Stimulated activated CD4-positive, alpha-beta T cell treated with anti-CD3 and anti-CD28 coated beads, Interleukin-12 subunit alpha, Interleukin-12 subunit beta, amount 100 ng/mL, for 4 hours (primary cell): ENCODE measurements around the gene FAM162A.
"Not testable (repeated sequence)": the region's sequence is repeated elsewhere in the genome, so short reads cannot be mapped to it uniquely, and the experiment has no call there.

ENCODE experiments used
- DNase-seq: peaks from one replicate; pipeline ENCODE4 v3.0.0-alpha.2; 2020

Gene FAM162A, protein sequence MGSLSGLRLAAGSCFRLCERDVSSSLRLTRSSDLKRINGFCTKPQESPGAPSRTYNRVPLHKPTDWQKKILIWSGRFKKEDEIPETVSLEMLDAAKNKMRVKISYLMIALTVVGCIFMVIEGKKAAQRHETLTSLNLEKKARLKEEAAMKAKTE

DNA sequence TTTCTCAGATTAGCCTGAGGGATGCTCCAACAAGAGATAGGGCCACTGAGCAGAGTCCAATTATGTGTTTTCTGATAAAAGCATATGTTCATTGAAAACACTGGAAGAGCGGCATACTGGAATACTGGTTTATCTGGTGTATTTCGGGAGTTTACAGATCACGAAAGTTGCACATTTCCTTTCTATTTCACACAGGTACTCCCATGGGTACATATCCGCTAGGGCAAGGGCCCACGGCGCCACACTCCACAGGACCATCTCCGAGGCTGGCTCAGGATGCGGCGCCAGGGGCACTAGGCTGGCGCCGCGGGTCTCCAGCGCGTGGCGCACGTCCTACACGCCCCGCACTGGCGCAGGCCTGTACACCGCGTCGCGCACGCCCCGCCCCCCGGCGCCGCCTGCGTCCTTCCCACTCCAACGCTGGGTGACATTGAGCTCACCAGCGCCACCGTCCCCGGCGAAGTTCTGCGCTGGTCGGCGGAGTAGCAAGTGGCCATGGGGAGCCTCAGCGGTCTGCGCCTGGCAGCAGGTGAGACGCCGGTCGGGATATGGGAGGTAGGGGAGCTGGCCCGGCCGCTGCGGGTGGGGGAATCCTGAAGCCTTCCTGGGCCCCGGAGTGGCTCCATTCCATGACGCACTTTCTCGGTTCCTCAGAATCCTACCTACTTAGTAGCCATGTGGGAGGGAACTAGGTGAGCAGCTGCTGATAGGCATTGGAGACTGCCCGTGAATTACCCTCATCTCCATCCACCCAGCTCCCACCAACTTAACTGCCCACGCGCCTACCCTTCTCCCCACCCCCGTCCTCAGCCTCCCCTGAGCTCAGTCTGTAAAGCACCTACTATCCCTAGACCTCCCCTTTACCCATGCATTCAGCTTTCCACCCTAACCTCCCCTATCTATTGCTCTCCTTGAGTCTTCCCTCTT lies at the start of gene FAM162A:
Gene FAM162A, plus strand, starts transcription at position 412 of the 927 bp plus-strand sequence. Its CDS starts 84 bp downstream, at position 496.
- DNase-seq: peak; percentile 92

DNA sequence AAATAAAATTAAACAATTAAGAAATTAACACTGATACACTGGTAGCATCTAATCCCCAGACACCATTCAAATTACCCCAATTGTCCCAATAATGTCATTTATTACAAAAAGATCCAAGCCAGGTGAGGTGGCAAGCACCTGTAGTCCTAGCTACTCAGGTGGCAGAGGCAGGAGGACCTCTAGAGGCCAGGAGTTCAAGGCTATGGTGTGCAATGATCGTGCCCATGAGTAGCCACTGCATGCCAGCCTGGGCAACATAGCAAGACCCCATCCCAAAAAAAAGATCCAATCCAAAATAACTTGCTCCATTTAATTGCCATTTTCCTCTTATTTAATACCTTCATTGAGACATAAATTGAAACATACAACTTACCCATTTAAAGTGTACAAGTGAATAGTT lies 41.2 kb upstream of the FAM162A start:
- DNase-seq: no peak

DNA sequence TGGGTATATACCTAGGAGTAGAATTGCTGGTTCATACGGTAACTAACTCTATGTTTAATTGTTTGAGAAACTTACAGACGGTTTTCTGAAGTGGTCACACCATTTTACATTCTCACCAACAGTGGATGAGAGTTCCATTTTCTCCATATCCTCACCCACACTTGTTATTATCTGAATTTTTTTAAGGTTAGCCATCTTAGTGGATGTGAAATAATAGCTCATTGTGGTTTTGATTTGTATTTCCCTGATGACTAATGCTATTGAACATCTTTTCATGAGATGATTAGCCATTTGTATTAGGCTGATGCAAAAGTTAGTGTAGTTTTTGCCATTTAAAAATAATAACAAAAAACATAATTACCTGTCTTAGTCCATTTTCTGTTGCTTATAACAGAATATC lies 40.3 kb upstream of the FAM162A start:
- DNase-seq: no peak

DNA sequence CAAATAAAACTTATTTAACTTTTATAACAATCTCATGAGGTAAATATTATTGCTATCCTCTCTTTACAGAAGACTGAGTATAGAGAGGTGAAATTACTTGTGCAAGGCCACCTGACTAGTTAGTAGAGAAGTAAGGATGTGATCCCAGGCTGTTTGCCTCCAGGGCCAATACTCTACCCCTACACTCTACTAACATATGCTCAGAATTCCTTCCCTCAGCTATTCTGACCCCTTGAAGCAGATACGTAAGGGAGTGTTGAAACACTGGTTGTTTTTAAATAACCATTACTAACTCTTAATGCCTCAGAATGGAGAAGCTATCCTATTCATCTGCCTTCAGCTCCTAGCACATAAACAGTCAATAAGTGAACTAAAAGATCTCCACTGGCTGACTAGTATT lies 34.8 kb upstream of the FAM162A start:
- no peak for DNase-seq

DNA sequence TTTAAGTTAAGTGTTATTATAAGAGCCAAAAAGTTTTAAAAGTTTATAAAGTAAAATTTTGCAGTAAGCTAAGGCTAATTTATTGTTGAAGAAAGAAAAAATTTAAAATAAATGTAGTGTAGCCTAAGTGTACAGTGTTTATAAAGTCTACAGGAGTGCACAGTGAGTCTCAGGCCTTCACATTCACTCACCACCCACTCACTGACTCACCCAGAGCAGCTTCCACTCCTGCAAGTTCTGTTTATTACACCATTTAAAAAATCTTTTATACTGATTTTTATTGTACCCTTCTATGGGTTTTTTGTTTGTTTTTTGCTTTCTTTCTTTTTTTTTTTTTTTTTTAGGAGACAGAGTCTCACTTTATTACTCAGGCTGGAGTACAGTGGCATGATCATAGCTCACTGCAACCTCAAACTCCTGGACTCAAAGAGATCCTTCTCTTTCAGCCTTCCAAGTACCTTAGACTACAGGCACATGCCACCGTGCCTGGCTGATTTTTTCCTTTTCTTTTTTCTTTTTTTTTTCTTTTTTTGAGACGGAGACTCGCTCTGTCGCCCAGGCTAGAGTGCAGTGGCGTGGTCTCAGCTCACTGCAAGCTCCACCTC lies 33.1 kb upstream of the FAM162A start:
- no peak for DNase-seq

DNA sequence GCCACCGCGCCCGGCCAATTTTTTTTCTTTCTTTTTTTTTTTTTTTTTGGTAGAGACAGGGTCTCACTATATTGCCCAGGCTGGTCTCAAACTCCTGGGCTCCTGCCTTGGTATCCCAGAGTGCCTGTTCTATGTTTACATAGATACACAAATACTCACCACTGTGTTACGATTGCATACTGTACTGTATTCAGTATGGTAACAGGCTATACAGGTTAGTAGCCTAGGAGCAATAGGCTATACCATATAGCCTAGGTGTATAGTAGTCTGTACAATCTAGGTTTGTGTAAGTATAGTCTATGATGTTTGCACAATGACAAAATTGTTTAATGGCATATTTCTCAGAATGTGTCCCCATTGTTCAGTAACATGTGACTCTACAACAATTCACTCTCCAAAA lies 32.4 kb upstream of the FAM162A start:
- no peak for DNase-seq

DNA sequence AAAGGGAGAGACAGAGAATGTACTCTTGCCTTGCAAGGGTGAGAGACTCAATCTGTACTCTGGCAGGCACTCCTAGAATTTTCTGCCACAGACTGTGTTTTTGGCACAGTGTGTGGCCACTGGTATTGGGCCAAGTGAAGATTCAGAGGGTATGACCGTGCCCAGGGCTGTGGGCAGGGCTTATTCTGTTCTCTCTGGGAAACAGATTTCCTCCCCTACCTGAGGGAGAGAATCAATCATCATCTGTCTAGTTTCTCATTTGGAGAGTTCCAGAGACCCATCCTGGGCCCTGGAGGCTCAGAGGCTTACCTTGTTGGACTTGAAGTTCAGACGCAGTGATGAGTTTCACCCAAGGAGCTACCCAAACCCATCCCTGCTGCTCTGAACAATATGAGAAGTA lies 30.8 kb upstream of the FAM162A start:
- no peak for DNase-seq

DNA sequence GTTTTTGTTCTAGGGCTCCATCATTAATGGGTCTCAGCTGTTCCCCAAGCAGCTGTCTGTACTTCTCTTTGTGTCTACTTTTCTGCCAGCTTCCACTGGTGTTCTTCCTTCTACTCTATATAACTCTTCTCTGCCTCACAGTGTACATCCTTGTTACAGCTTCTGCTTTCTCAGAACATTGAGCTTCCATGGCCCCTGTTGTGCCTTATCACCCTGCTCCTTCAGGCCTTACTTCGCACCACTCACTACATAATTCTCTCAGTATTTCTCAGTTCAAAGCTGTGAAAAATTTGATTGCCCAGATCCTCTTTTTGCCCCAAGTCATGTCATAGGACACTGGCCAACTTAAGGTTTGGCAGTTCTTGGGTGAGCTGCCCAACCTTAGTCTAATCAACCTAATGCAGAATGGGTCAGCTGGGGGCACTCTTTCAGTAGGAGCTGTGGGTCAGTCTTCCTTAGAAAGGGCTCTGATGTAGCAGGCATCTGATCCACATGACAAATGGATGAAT lies 30.0 kb upstream of the FAM162A start:
- DNase-seq: no peak

DNA sequence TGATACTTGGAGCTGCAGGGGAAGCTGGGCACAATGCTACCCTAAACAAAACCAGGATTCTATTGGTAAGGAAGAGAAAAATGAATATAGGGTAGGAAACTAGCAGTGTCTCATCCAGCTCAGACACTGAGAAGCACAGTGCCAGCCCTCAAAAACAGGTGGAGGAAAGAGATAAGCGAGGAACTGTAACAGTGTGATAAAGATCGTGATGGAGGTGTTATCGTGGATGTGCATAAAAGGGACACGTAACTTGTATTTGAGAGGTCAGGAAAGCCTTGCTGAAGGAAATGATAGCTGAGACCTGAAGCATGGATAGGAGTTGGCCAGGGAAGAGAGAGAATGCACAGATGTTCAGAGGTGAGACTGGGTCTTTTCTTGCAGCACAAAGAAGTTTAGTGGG lies 28.4 kb upstream of the FAM162A start:
- DNase-seq: no peak

DNA sequence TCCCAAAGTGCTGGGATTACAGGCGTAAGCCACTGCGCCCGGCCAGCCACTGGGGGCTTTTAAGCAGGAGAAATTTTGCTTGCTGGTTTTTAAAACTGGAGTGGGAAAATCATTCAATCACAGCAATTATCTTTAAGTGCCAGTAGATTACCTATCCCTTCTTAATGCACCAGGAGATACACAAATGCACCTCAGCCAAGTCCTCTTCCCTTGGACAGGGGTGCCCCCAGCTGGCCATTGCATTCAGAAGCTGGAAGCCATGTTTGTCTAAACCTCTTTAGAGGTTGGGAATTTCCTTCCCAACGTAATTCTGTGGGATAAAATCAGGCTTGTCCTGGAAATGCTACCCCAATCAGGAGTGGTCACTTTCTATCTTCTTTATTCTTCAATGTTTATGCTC lies 27.6 kb upstream of the FAM162A start:
- DNase-seq: no peak

DNA sequence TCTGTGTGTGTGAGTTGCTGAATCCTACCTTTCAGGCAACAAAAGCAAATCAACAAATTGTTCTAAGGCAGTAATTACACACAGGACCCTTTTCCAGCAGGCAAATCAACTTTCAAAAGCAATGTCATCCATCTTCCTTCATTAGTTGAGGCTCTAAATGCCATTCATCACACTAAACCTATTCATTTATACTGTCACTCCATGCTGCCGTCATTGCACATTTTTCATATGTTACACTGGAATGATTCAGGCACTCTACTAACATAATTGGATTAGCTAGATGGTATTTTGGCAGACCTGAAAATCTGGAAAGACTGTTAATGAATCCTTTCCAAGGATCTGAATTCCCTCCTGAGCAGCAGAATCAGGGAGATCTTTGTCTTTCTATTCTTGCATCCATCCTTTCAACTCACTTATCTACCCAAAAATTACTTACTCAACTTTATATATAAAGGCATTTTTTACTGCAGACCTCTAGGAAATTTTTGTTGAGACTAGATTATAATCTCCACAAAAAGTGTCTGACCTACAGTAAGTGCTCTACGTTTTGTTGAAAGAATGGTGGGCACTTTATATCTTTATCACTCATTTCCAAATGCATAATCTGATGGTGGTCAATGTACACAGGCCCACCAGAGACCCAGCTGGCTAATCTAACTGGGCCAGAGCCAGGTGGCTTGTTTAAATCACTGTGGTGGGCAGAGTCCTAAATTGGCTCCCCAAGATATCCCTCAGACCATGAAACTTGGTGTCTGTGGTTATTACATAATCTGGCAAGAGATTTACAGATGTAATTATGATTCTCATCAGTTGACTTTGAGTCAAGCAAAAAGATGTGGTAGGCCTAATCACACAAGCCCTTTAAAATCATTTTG lies 25.9 kb upstream of the FAM162A start:
- no peak for DNase-seq

DNA sequence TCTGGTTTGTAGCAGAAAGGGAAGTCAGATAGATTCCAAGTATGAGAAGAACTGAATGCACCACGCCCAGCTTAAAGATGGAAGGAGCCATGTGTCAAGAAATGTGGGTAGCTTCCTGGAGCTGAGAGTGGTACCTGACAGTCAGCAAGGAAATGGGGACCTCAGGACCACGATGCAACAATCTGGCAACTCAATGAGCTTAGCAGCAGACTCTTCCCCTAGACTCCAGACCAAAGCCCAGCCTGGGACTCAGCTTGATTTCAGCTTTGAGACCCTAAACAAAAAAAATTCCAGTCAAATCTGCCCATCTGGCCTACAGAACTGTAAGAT lies 25.3 kb upstream of the FAM162A start:
- DNase-seq: no peak

DNA sequence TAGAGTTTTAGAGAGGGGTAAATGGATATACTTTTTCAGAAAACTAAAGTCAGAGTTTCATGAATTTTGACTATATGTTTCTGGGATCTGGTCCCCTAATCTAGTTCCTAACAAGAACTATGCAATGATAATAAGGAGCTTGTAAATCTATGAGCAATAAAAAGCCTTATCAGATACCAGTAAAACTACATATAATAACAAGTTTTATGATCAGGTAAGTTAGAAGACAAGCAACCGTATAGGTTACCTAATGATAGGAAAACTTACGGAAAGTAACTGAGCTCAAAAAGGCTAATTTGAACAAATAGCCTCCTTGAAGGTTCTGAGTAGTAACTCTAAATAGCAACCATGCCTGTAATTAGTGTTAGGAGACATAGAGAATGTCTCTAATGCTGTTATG lies 22.0 kb upstream of the FAM162A start:
- no peak for DNase-seq

DNA sequence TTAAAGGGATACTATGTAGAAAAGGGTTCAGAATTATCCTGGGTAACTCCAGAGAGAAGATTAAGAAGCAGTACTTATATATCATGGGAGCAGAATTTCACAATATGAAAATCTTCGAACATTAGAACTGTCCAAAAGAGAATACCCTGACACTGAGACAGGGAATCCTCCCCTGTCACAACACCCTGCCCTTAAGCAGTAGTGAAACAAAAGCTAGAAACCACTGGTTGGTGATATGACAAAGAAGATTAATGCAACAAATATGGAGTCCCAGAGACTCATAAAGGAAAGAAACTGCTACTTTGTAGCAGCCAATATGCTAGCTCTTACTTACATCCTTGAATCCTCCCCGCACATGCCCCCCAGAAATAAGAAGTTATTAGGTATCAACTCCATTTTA lies 19.5 kb upstream of the FAM162A start:
- DNase-seq: no peak

DNA sequence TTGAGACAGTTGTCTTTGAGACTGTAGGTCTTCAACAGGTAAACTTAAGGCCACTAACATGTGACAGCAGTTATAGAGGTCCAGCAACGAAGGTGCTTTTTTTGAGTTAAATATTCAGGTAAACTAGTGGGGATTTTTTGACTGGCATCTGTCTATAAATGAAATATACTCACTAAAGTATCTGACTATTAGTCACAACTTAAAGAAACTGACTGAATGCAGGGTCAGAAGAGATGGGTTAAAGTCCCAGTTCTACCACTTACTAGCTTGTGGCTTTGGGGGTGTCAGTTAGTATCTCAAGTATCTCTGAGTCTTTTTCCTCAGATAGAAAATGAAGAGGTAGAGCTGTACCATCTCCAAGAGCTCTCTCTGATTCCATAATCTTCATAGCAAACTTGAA lies 18.9 kb upstream of the FAM162A start:
- DNase-seq: no peak

DNA sequence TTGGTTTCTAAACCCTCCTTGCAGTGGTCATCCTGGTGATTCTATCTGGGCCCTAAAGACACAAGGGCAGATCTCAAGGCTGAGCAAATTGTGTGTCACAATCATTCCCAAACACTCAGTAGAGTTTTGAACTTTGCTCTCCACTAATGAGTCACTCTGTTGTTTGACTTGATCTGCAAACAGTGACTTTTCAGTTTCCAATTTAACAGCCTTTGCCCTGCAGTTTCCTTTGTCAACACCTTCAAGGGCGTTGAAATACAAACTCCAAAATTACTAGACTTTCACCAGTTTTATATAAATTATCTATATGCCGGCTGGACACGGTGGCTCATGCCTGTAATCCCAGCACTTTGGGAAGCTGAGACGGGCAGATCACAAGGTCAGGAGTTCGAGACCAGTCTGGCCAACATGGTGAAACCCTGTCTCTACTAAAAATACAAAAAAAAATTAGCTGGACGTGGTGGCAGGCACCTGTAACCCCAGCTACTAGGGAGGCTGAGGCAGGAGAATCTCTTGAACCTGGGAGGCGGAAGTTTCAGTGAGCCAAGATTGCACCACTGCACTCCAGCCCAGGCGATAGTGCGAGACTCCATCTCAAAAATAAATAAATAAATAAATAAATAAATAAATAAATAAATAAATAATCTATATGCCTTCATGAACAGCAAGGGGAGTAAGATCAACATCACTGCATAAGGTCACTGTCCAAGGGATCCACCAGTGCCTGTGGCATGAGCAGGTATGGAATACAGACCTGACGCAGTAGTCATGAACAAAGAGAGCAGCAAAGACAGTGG lies 18.2 kb upstream of the FAM162A start:
- DNase-seq: not testable (repeated sequence)

DNA sequence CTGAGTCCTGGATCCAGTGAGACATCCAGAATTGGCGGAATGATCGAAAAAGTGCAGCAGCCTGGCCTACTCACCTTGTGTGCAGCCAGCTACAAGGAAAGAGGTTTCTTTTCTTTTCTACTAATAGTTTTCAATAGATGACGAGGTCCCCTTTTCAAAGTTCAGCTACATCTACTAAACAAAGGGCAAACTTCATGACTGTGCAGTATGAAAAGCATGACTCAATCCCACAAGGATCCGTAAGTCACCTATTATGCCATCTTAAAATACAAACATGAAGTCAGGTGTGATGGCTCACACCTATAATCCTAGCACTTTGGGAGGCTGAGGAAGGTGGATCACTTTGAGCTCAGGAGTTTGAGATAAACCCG lies 17.6 kb upstream of the FAM162A start:
- DNase-seq: no peak

DNA sequence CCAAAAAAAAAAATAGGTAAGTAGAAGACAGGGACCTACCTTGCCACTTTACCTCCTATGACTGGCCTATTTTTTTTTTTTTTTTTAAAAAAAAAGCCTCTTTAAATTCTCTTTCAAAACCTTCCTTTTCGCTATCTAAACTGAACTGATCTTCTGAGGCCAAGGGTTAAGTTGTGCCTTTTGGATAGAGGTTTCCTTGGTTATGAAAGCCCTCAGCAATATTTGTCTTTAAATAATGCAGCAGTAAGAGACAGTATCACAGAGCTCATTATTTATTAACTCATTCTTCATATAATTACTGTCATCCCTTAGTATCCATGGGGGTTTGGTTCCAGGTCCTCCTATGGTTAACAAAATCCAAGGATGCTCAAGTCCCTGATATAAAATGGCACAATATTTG lies 9.9 kb upstream of the FAM162A start:
- DNase-seq: no peak

DNA sequence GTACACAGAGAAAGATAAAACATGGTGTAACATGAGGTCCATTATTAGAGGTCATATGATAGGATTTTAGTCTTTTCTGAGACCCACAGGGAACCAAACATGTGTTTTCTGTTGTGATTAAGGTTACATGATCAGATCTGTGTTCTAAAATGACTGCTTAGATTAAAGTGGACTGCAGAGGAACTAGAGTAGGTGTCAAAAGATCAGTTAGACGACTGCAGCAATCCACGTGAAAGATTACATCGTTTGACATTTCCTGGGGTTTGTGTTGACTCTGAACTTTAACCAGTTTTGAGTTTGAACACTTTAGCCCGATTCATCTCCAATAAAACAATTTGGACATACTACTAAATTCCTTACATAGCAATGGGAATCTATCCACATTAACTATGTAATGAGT lies 6.0 kb upstream of the FAM162A start:
- DNase-seq: no peak

DNA sequence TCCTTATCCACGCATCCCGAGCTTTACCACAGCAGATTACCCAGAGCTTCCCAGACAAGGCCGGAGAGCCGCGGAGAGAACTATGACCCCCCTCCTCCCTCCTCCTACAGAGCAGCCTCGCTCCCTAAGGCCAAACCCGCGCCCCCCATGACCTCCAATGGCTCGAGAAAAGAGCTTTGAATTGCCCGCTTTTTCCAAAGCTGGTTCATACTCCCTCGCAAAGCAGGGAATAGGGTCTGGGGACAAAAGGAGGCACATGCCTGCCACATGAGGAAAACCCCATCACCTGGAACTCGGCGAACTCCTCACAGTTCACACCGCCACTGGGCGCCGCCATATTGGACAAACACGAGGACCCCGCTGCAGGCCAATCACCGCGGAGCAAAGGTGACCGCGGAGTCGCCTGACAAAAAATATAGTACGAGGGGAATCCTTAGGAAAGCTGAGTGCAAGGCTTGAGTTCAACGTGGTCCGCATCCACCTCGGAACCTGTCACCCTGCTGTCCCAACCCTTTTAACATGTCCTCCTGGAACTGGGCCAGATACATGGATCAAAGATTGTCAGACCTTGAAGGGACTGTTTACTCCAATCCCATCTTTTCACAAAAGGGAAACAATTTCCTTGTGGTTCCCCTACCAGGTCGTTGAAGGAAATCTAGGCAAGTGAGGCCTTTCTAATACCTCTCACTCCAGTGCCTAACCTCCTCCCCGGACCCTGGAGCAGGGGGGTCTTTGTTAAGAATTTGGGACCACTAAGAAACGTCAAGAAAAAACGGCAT lies 905 bp upstream of the FAM162A start, which contains the start of gene MIX23:
Gene MIX23, minus strand, starts transcription at position 344 of the 779 bp plus-strand sequence. Its CDS starts 7 bp downstream, at position 337.
- peak; percentile 83 for DNase-seq

DNA sequence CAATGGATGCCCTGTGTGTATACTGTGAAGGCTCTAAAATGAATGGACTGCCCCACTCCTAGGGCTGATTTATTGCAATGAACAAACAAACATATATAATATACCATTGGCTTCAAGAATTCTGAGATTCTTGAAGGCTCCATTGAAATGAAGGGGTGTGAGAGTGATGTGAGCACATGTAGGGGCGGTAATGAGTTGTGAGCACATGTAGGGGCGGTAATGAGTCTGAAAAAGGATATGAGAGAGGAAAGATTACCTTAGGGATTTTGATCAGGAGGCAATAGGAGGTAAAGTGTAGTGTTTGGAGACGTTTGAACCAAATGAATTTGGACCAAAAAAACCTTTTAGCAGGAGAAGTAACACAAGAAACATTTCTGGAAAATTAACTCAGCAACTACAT lies 3.7 kb downstream of the FAM162A start:
- no peak for DNase-seq
